ENCODE results near the gene MTHFR. TPM values are rescaled to one million over a fixed set of nuclear protein-coding genes. Genes with fewer than 3 reads are reported as not detected.

The MTHFR gene
- polyA plus RNA-seq (2013, experiment 1 of 2; ENCODE audit: insufficient read length), result 6.6 TPM
- 6.6 TPM for polyA plus RNA-seq (2013, experiment 2 of 2; ENCODE audit: insufficient read length)

DNA sequence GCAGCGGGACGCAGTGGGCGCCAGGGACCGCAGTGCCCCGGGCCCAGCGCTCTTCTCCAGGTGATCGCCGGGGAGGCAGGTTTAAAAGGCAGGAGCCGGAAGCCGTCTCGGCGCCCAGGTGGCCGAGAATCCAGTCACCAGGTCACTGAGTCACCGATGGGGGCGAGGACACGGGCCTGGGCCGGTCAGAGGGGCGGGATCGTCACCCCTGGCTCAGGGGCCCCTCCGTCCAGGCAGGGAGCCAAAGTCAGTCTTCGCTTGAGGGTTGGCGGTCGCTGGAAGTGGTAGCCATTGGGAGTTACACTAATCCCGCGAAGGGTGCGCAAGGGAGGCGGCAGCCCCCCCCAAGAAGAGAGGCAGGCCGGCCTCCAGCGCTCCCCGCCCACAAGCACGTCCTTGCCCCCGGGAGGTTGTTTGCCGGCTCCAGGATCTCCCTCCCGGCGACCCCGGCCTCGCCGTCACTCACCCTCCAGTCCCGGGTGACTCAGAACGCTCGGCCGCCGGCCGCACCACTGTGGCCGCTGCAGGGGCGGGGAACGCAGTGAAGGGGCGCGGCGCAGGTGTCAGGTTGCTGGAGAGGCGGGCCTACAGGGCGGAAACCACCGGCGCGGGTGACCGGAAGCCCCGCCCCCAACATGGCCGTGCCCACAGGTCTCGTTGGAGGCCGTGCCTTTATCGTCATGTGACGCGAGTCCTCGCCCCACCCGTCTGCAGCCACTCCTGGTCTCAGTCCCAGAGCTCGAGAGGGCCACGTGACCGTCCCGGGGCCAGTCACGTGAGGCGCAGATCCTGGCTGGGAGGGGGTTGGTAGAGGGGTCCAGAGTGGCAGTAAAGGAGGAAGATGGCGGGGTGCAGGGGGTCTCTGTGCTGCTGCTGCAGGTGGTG is at the start of gene MTHFR, which contains the start of gene CLCN6:
Gene MTHFR (minus strand): TSS at position 543 of the 885 bp plus-strand sequence. CDS start 2,848 bp downstream, outside the sequence.
Gene CLCN6 (plus strand): TSS at position 770 of the 885 bp plus-strand sequence. CDS start 72 bp downstream, at position 842.
- peak; percentile 99 for DNase-seq

- DNase-seq, result no peak
Measured at GRCh38 chr1:11855430-11855829, 49.7 kb upstream of the MTHFR start.

DNA sequence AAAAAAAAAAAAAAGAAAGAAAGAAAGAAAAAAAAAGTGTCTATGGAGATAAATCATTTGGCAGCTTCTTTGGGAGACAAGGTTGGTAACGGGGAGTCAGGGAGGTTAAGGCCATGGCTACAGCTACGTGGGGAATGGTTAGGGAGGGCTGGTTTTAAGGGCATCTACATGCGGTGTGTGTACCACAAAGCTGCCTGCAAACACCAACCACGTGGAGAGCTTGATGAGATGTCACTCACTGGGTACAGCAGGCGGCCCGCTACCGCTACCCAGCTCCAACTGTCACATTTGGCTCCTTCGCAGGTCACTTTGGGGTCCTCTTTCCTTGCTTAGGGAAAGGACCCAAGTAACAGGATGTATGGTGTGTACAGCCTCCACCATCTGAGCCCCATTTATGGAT is 48.8 kb upstream of the MTHFR start:
- DNase-seq, result no peak

DNA sequence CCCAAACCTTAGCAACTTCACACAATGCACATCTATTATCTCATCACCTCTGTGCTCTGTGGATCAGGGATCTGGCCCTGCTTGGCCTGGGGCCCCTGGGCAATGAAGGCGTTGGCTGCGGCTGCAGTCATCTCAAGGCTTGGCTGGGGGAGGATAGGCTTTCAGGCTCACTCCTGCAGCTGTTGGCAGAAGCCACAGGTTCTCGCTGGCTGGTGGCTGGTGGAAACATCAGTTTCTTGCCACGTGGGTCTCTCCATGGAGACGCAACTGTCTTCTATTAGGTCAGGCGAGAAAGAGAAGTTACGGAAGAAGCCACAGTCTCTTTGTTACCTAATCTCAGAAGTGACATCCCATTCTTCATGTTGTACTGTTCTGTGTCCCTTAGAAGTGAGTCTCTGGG is 45.4 kb upstream of the MTHFR start:
- no peak for DNase-seq

GRCh38 chr1:11850156-11850555 is 44.4 kb upstream of the MTHFR start:
- DNase-seq, result no peak

DNA sequence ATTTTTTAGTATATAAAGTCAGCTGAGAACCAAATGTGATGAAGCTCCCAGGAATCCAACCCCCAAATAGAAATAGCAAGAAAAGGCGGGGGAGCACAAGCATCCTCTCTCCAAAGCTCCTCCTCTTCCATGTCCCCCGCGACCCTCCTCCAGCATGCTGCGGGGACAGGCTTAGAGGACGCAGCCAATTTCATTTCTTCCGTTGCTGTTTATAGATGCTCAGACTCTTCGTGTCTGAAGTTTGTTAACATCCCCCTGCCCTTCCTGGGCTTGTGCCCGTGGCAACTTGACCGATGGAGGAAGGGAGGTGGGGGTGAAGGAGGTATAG is 42.6 kb upstream of the MTHFR start:
- DNase-seq, result no peak

DNA sequence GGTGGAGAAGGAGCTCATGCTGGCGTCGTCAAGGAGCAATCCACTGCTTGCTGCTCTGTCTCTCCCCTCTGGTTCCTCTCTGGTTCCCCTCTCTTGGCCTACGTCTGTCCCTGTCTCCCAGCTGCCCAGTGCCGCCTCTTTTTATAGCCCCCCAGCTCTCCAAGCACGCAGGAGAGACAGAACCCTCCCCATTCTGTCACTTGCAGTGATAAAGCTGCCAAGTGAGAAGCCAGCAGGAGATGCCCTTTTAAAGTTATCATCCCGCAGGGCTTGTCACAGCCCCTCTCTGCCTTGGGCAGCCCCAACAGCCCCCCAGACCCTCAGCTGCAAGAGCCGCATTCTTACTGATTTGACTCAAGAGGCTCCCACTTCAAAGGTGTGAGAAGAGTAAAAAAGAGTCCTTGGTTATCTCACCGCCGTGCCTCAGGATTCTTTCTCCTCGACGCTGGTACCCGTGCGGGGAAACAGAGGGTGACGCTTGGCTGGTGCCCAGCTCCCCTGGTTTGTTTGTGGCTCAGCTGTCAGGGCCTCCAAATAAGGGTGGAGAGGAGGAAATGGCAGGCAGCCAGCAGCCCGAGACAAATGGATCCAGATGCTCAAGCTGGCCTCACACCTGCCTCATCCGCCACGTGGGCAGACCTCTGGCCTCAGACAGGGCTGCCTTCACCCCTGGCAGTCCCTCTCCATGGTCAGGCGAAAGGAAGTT is 42.1 kb upstream of the MTHFR start, which contains the start of gene NPPA:
Gene NPPA (minus strand): TSS at position 117 of the 706 bp plus-strand sequence. CDS start 99 bp downstream, at position 18.
- peak; percentile 30 for DNase-seq

GRCh38 chr1:11845641-11846335 is 40.0 kb upstream of the MTHFR start:
- peak; percentile 15 for DNase-seq

- peak; percentile 16 for DNase-seq
Measured at GRCh38 chr1:11842154-11843041, 36.6 kb upstream of the MTHFR start.

DNA sequence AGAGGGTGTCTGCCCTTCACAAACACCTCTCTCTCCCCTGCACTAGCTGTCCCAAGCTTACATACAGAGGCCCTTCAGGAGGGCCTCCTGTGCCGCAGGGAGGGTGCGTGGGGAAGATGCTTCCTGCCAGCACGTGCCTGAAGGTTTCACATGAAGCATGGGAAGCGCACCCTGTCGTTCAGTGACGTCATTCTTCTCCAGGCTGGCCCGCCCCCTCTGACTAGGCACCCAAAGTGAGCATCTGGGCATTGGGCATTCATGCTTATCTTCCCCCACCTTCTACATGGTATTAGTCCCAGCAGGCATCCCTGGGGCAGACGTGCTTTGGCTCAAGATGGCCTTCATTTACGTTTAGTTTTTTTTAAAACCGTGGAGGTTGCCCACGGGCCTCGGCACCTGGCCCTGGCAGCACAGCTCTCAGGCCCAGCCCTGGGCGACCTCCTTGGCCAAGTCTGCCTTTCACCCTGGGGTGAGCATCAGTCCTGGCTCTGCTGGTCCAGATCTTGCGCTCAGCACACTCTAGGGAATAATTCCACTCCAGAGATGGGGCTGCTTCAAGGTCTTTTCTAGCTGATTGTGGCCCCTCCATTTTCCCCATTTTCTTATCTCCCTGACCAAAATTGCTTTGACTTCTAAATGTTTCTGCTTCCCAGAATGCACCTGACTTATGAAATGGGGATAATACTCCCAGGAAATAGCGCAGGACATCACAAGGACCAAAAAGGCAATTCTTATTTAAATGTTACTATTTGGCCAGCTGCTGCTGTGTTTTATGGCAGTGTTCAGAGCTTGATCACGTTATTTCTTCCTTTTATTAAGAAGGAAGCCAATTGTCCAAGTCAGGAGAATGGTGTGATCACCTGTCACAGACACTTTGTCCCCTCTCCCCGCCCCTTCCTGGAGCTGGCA is 35.7 kb upstream of the MTHFR start:
- DNase-seq, result no peak

DNA sequence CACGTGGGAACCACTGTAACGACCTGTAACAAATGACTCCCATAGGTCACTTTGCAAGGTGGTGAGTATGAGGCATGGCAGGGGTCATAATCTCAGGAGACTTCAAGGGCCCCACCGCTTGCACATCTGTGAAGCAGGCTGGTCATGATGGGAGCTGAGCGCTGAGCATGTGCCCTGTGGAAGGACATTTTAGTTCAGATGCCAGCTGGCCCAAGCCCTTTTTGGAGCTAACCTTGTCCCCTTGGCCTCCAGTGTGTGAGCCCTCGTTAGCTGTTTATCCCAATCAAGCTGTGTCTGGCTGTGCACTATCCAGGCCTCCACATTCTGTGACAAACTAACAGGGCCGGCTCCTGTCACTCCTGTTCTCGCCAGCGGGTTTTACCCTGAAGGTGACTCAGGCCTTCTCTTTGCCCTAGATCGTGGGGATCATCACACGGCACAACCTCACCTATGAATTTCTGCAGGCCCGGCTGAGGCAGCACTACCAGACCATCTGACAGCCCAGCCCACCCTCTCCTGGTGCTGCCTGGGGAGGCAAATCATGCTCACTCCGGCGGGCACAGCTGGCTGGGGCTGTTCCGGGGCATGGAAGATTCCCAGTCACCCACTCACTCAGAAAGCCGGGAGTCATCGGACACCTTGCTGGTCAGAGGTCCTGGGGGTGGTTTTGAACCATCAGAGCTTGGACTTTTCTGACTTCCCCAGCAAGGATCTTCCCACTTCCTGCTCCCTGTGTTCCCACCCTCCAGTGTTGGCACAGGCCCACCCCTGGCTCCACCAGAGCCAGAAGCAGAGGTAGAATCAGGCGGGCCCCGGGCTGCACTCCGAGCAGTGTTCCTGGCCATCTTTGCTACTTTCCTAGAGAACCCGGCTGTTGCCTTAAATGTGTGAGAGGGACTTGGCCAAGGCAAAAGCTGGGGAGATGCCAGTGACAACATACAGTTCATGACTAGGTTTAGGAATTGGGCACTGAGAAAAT is 34.3 kb upstream of the MTHFR start:
- no peak for DNase-seq

DNA sequence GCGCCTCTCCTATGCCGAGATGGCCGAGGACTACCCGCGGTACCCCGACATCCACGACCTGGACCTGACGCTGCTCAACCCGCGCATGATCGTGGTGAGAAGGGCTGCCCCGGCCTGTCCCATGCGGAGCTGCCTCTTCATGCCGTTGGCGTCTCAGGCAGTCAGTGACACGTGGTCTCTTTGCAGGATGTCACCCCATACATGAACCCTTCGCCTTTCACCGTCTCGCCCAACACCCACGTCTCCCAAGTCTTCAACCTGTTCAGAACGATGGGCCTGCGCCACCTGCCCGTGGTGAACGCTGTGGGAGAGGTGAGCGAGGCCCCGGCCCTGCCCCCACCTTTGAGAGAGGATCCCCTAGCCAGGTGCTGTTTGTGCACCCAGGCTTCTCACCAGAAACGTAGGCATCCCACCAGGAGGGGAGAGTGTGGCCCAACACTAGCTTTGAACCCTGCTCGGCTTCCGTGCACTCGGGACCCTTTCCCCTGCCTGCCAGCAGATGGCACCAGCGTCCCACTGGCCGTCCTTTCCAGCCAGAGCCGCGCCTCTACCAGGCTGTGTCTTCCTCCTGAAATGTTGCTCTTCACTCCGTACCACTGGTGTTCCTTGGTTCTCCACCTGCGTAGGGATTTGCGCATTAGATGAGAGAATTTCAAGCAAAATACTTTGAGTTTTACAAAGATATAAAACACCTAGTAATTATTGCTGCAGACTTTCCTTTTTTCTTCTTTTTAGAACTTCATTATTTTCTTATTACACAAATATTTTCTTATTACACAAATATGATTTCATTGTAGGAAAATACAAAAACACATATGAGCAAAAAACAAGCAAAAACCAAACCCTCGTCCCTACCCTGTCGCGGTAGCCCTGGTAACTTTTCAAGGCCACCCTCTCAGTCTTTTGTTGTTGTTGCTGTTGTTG is 32.8 kb upstream of the MTHFR start:
- DNase-seq, result peak; percentile 56

DNA sequence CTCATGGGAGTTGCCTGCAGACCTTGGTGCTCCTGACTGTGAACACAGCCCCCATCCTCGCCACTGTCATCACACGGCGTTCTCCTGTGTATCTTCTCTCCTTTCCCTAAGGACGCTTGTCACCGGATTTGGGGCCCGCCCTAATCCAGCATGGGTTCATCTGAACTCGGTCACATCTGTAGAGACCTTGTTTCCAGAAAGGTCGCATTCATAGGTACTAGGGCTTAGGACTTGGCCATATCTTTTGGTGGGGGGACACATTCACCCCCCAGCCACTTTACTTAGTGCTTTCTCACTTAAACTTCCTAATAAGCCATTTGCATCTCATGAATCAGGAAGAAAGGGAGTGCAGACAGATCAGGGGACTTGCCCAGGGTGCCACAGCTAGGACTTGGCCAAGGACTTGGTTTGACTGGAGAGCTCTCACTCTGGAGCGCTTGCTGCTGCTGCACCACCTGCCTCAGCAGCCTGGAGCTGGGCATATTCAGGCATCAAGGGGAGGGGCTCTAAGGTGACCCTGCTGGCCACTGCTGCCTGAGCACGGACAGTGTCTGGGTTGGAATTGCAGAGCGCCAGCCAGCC is 32.1 kb upstream of the MTHFR start:
- no peak for DNase-seq

DNA sequence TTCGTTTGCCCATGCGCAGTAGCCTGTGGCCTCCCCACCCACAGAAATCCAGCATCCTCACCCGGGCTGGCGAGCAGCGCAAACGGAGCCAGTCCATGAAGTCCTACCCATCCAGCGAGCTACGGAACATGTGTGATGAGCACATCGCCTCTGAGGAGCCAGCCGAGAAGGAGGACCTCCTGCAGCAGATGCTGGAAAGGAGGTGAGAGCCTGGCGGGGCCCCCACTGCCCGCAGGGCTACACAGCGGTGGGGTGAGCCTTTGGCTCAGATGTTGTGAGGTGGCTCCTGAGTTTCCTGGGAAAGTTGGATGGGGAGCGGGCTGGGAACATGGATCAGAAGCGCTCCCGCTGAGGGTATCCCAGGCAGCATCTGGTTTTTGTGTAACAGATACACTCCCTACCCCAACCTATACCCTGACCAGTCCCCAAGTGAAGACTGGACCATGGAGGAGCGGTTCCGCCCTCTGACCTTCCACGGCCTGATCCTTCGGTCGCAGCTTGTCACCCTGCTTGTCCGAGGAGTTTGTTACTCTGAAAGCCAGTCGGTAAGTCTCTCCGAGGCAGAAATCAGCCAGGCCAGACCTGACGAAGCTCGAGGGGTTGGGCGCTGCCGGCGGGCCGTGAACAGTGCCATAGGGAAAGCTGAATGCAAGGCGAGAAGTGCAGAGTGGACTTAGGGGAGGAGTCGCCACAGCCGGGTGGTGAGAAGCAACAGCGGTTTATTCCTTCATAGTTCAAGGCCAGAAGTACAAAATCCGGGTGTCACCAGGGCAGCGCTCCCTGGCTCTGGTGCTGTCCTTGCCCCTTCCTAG is 31.4 kb upstream of the MTHFR start:
- DNase-seq, result no peak

DNA sequence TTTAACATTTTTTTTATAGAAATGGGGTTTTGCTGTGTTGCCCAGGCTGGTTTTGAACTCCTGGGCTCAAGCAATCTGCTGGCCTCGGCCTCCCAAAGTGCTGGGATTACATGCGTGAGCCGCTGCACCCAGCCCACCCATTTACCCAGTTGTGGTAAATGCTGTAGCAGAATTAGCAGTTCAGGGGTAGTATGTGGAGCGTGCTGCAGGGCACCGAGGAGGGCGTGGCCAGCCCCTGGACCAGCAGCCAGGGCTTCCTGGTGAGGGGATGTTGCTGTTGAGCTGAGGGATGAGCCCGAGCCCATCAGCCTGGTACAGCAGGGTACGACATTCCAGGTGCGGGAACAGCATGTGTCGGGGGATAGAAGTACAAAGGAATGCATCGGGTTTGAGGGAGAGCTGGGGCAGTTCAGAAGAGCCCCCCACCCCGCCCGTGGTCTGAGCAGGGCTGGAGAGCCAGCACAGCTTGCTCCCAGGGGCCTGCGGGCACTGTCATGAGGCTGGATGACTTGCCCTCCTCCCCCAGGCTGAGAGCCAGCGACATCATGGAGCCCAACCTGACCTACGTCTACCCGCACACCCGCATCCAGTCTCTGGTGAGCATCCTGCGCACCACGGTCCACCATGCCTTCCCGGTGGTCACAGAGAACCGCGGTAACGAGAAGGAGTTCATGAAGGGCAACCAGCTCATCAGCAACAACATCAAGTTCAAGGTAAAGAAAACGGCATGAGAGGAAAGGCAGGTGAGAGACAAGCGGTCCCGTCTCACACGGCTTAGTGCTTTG is 29.9 kb upstream of the MTHFR start:
- DNase-seq, result no peak

DNA sequence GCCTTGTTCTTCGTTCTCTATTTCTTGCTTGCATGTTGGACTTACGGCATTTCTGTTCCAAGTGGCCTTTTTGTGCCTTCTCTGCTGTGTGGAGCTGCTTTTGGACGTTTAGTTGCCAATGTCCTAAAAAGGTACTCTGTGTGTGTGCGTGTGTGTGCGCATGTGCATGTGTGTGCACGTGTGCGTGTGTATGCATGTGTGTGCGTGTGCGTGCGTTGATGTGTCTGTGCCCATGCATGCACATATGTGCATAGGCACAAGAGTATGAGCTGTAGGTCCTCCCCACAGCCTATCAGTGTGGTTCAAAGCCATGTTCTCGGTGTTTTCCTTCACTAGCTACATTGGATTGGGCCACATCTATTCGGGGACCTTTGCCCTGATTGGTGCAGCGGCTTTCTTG is 28.1 kb upstream of the MTHFR start:
- DNase-seq, result no peak
